H9 (cell line): Measurements from ENCODE around the gene NLRP1. TPM values are rescaled to one million over a fixed set of nuclear protein-coding genes. Genes with fewer than 3 reads are reported as not detected.

ENCODE experiments used
- DNase-seq: peaks from one replicate; pipeline ENCODE4 v3.0.0-alpha.2; 2017
- H2AFZ ChIP-seq: one replicate; pipeline ENCODE4 v1.6.1; 2013; ENCODE audit warnings: mild to moderate bottlenecking, low read length, control low read depth, moderate library complexity
- H2AK5ac ChIP-seq: 2 replicates; pipeline ENCODE4 v1.6.1; 2013; ENCODE audit warnings: low read length, control low read depth, mixed read lengths; ENCODE audit not compliant: insufficient read length
- H2BK120ac ChIP-seq: one replicate; pipeline ENCODE4 v1.6.1; 2013; ENCODE audit warnings: low read depth, mild to moderate bottlenecking, low read length, control low read depth, inconsistent platforms; ENCODE audit not compliant: poor library complexity, severe bottlenecking
- H2BK12ac ChIP-seq: 2 replicates; pipeline ENCODE4 v1.6.1; 2013; ENCODE audit warnings: low read length, control low read depth, mixed read lengths, low read depth; ENCODE audit not compliant: insufficient read length
- H2BK15ac ChIP-seq: 2 replicates; pipeline ENCODE4 v1.6.1; 2013; ENCODE audit warnings: low read depth, low read length, control low read depth
- H2BK20ac ChIP-seq: one replicate; pipeline ENCODE4 v1.6.1; 2013; ENCODE audit warnings: low read depth, mild to moderate bottlenecking, low read length, control low read depth, inconsistent platforms; ENCODE audit not compliant: poor library complexity, severe bottlenecking
- H2BK5ac ChIP-seq: 2 replicates; pipeline ENCODE4 v1.6.1; 2013; ENCODE audit warnings: low read length, control low read depth, mixed read lengths; ENCODE audit not compliant: insufficient read length
- H3K14ac ChIP-seq: 2 replicates; pipeline ENCODE4 v1.6.1; 2013; ENCODE audit warnings: low read length, control low read depth; ENCODE audit not compliant: insufficient read depth
- H3K18ac ChIP-seq: 2 replicates; pipeline ENCODE4 v1.6.1; 2013; ENCODE audit warnings: low read depth, mild to moderate bottlenecking, mixed read lengths, low read length, control low read depth; ENCODE audit not compliant: insufficient read length
- H3K23ac ChIP-seq: 2 replicates; pipeline ENCODE4 v1.6.1; 2013; ENCODE audit warnings: low read length, control low read depth, mixed read lengths, low read depth; ENCODE audit not compliant: insufficient read length
- H3K23me2 ChIP-seq: 2 replicates; pipeline ENCODE4 v1.6.1; 2013; ENCODE audit warnings: low read depth, mild to moderate bottlenecking, mixed read lengths, low read length, control low read depth; ENCODE audit not compliant: insufficient read length, poor library complexity, severe bottlenecking
- H3K27ac ChIP-seq: 2 replicates; pipeline ENCODE4 v1.5.1; 2013; ENCODE audit warnings: low read length, control low read depth, mixed read lengths, low read depth; ENCODE audit not compliant: insufficient read length
- H3K27me3 ChIP-seq: 2 replicates; pipeline ENCODE4 v1.6.1; 2013; ENCODE audit warnings: low read length, control low read depth, inconsistent platforms; ENCODE audit not compliant: insufficient read depth
- H3K4ac ChIP-seq: 2 replicates; pipeline ENCODE4 v1.6.1; 2013; ENCODE audit warnings: low read depth, mild to moderate bottlenecking, control low read depth, inconsistent platforms, low read length, moderate library complexity
- H3K4me1 ChIP-seq: 2 replicates; pipeline ENCODE4 v1.6.1; 2013; ENCODE audit warnings: low read length, control low read depth, inconsistent platforms; ENCODE audit not compliant: insufficient read depth
- H3K4me2 ChIP-seq: 2 replicates; pipeline ENCODE4 v1.6.1; 2013; ENCODE audit warnings: low read length, control low read depth, mixed read lengths; ENCODE audit not compliant: insufficient read length, insufficient read depth
- H3K56ac ChIP-seq: 2 replicates; pipeline ENCODE4 v1.6.1; 2013; ENCODE audit warnings: low read depth, mild to moderate bottlenecking, mixed read lengths, low read length, control low read depth; ENCODE audit not compliant: insufficient read length
- H3K79me1 ChIP-seq: 2 replicates; pipeline ENCODE4 v1.6.1; 2013; ENCODE audit warnings: low read depth, mild to moderate bottlenecking, moderate library complexity, low read length, control low read depth, inconsistent platforms; ENCODE audit not compliant: insufficient read depth, poor library complexity, severe bottlenecking
- H3K79me2 ChIP-seq: 2 replicates; pipeline ENCODE4 v1.6.1; 2013; ENCODE audit warnings: low read length, control low read depth, inconsistent platforms; ENCODE audit not compliant: insufficient read depth
- H3K9ac ChIP-seq: 2 replicates; pipeline ENCODE4 v1.6.1; 2013; ENCODE audit warnings: low read length, control low read depth, mixed read lengths; ENCODE audit not compliant: insufficient read length; ENCODE audit errors: extremely low read depth
- H3K9me3 ChIP-seq: one replicate; pipeline ENCODE4 v1.6.1; 2013; ENCODE audit warnings: low read depth, low read length, inconsistent platforms; ENCODE audit not compliant: control insufficient read depth
- H3T11ph ChIP-seq: one replicate; pipeline ENCODE4 v1.6.1; 2013; ENCODE audit warnings: mild to moderate bottlenecking, low read length, control low read depth, inconsistent platforms
- H4K20me1 ChIP-seq: one replicate; pipeline ENCODE4 v1.6.1; 2013; ENCODE audit not compliant: control insufficient read depth, insufficient read length, insufficient read depth
- H4K5ac ChIP-seq: 2 replicates; pipeline ENCODE4 v1.6.1; 2013; ENCODE audit warnings: low read depth, mild to moderate bottlenecking, mixed read lengths, low read length, control low read depth; ENCODE audit not compliant: insufficient read length
- H4K8ac ChIP-seq: replicated peaks from 2 replicates; pipeline ENCODE4 v1.6.1; 2013; ENCODE audit warnings: low read length, control low read depth, mixed read lengths, low read depth; ENCODE audit not compliant: insufficient read length
- H4K91ac ChIP-seq: 2 replicates; pipeline ENCODE4 v1.6.1; 2013; ENCODE audit warnings: low read depth, mild to moderate bottlenecking, moderate library complexity, mixed read lengths, low read length, control low read depth; ENCODE audit not compliant: insufficient read length
- H3K27ac Mint-ChIP-seq, 3 experiments: 2 replicates in 2 of 3; 3 replicates in 1 of 3; pipeline ENCODE4 v1.8.0; 2020 to 2021; ENCODE audit warnings: mixed read lengths in 3 of 3, mild to moderate bottlenecking in 1 of 3, moderate library complexity in 1 of 3
- H3K27me3 Mint-ChIP-seq: 2 replicates; pipeline ENCODE4 v1.8.0; 2021; ENCODE audit warnings: low read depth, mild to moderate bottlenecking, moderate library complexity, mixed read lengths
- H3K36me3 Mint-ChIP-seq, 3 experiments: 2 replicates in 2 of 3; 3 replicates in 1 of 3; pipeline ENCODE4 v1.8.0; 2020 to 2021; ENCODE audit warnings: low read depth in 3 of 3, mixed read lengths in 3 of 3; ENCODE audit not compliant: insufficient read depth in 1 of 3
- H3K4me1 Mint-ChIP-seq, 2 experiments: 2 replicates each; pipeline ENCODE4 v1.8.0; 2020; ENCODE audit warnings: mixed read lengths in 2 of 2
- H3K4me3 Mint-ChIP-seq, 2 experiments: 2 replicates in 1 of 2; 3 replicates in 1 of 2; pipeline ENCODE4 v1.8.0; 2020 to 2021; ENCODE audit warnings: mild to moderate bottlenecking in 2 of 2, mixed read lengths in 2 of 2, moderate library complexity in 1 of 2
- H3K9me3 Mint-ChIP-seq, 2 experiments: 2 replicates in 1 of 2; 3 replicates in 1 of 2; pipeline ENCODE4 v1.8.0; 2020; ENCODE audit warnings: mild to moderate bottlenecking in 2 of 2, mixed read lengths in 2 of 2, moderate library complexity in 1 of 2
- CTCF ChIP-seq: fragments of 200-600 bp; sonication (generic); conservative IDR thresholded peaks from 3 replicates; pipeline ENCODE4 v1.8.0; 2021; ENCODE audit warnings: antibody characterized with exemption, mild to moderate bottlenecking
- WGBS: extraction: QIAGEN DNeasy Blood & Tissue Kit; methylation state at CpG from one replicate; pipeline ENCODE4 v1.1.7; 2013; ENCODE audit warnings: missing lambda C conversion rate, low lambda C conversion rate, mixed read lengths; ENCODE audit not compliant: insufficient read length; ENCODE audit errors: extremely low coverage; 5-methylcytosine and 5-hydroxymethylcytosine counted together
- total RNA-seq: library from RNA; stranded (reverse); gene quantifications from 2 replicates; pipeline ENCODE4 v1.2.1, GENCODE V29; 2021

NLRP1 gene
- total RNA-seq, 1 experiment from 2014 or later = 12.1 TPM

GRCh38 chr17:5595831-5596230, 11.5 kb upstream of the NLRP1 start:
- WGBS = no CpG with 5 or more reads among the region's 7 CpGs
- Histone ChIP-seq H3K4me2 (no peak overlapping the region), H3K27ac (no peak overlapping the region), H2BK20ac (no peak overlapping the region), H3K4ac (no peak overlapping the region), H3K79me1 (no peaks in the 10 kb centered on the region), H3K79me2 (no peaks in the 10 kb centered on the region), H3T11ph (no peak overlapping the region), H2BK120ac (no peak overlapping the region), H3K4me1 (no peaks in the 10 kb centered on the region), H3K9ac (no peak overlapping the region), H3K56ac (no peak overlapping the region), H3K27me3 (no peaks in the 10 kb centered on the region), H4K8ac (no peak overlapping the region), H2BK5ac (no peak overlapping the region), H3K14ac (no peak overlapping the region), H3K23ac (no peak overlapping the region), H2AFZ (no peak overlapping the region), H4K91ac (no peak overlapping the region), H2BK12ac (no peak overlapping the region), H3K23me2 (no peaks in the 10 kb centered on the region), H3K18ac (no peak overlapping the region), H4K5ac (no peak overlapping the region), H2AK5ac (no peak overlapping the region), H2BK15ac (no peak overlapping the region), H3K9me3 (no peaks in the 10 kb centered on the region), H4K20me1 (no peaks in the 10 kb centered on the region)
- Mint-ChIP-seq H3K27me3 (peaks cover 8% of the 10 kb centered on the region), H3K4me1 (peaks cover 6 to 11% of the 10 kb centered on the region in 2 experiments; a peak in 3 of 4 replicates), H3K4me3 (no peak overlapping the region; a peak in 1 of 5 replicates), H3K27ac (no peak overlapping the region; a peak in 1 of 7 replicates), H3K9me3 (no peaks in the 10 kb centered on the region), H3K36me3 (no peaks in the 10 kb centered on the region)
- DNase-seq = no peak
- TF ChIP-seq CTCF = no peak
